Activated naive CD8-positive, alpha-beta T cell treated with anti-CD3 and anti-CD28 coated beads, Interleukin-2, amount 50 U/mL, for 16 hours (primary cell): ENCODE measurements around the gene LTBP1.

Source experiments
- DNase-seq: peaks from one replicate; pipeline ENCODE4 v3.0.0-alpha.2; 2020; ENCODE audit warnings: low read depth, low spot score

LTBP1 gene

GRCh38 chr2:33301355-33301754 lies 354.6 kb downstream of the LTBP1 start:
- DNase-seq = no peak

GRCh38 chr2:33302348-33302747 lies 355.6 kb downstream of the LTBP1 start:
- DNase-seq = no peak

- no peak for DNase-seq
Observed at GRCh38 chr2:33304032-33304864, 357.5 kb downstream of the LTBP1 start.

- no peak for DNase-seq
Observed at GRCh38 chr2:33307659-33308270, 361.0 kb downstream of the LTBP1 start.

GRCh38 chr2:33312355-33312754 lies 365.6 kb downstream of the LTBP1 start:
- DNase-seq = no peak

- no peak for DNase-seq
Observed at GRCh38 chr2:33313039-33313438, 366.3 kb downstream of the LTBP1 start.

- DNase-seq = no peak
Observed at GRCh38 chr2:33314541-33314940, 367.8 kb downstream of the LTBP1 start.

- DNase-seq = no peak
Observed at GRCh38 chr2:33316328-33316727, 369.6 kb downstream of the LTBP1 start.

GRCh38 chr2:33317369-33318007 lies 370.7 kb downstream of the LTBP1 start:
- DNase-seq = no peak

GRCh38 chr2:33318456-33318855 lies 371.7 kb downstream of the LTBP1 start:
- DNase-seq = no peak

GRCh38 chr2:33320573-33320972 lies 373.8 kb downstream of the LTBP1 start:
- DNase-seq = no peak

- DNase-seq = no peak
Observed at GRCh38 chr2:33321236-33321771, 374.6 kb downstream of the LTBP1 start.

GRCh38 chr2:33321876-33322483 lies 375.2 kb downstream of the LTBP1 start:
- DNase-seq = no peak

- DNase-seq = no peak
Observed at GRCh38 chr2:33322612-33323011, 375.9 kb downstream of the LTBP1 start.

- no peak for DNase-seq
Observed at GRCh38 chr2:33323957-33324356, 377.2 kb downstream of the LTBP1 start.

GRCh38 chr2:33326100-33326499 lies 379.3 kb downstream of the LTBP1 start:
- no peak for DNase-seq

GRCh38 chr2:33333433-33333832 lies 386.7 kb downstream of the LTBP1 start:
- no peak for DNase-seq

- DNase-seq = no peak
Observed at GRCh38 chr2:33334083-33334482, 387.3 kb downstream of the LTBP1 start.

GRCh38 chr2:33335516-33335915 lies 388.8 kb downstream of the LTBP1 start:
- no peak for DNase-seq

GRCh38 chr2:33336036-33336625 lies 389.4 kb downstream of the LTBP1 start:
- DNase-seq = no peak

GRCh38 chr2:33337385-33337960 lies 390.7 kb downstream of the LTBP1 start:
- DNase-seq = no peak
